ENCODE results near the gene TNFSF9.

Gene TNFSF9

DNA sequence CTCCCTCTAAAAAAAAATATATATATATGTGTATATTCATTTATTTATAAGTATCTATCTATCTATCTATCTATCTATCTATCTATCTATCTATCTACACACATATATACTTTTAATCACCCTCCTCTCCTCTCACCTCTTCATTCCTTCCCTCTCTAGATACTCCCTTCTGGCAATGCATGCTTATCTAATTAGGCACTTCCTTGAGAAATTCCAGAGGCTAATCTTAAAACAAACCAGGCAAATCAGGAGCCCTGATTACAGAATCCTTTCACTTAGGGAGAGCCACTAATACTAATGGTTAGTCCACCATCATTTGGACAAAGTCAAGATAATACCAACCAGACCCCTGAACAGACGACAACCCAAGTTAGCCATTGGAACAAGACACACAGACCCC, 42.5 kb downstream of the TNFSF9 start:
- ATAC-seq: no peak
- TF ChIP-seq GLIS3 (CRISPR knock-in tag; IDR thresholded peaks at IDR 0.05) (no peak), ZNF565 (CRISPR knock-in tag; conservative IDR thresholded peaks at IDR 0.05; ENCODE audit: low read depth) (no peak), ARNTL (CRISPR knock-in tag; IDR thresholded peaks at IDR 0.05; ENCODE audit: borderline replicate concordance, low read depth) (no peak), PATZ1 (CRISPR knock-in tag; IDR thresholded peaks at IDR 0.05; ENCODE audit: borderline replicate concordance) (no peak), ISL1 (CRISPR knock-in tag; IDR thresholded peaks at IDR 0.05) (no peak), SNAI2 (CRISPR knock-in tag; IDR thresholded peaks at IDR 0.05) (no peak), TSHZ2 (CRISPR knock-in tag; IDR thresholded peaks at IDR 0.05) (no peak), TOX (CRISPR knock-in tag; IDR thresholded peaks at IDR 0.05; ENCODE audit: borderline replicate concordance) (no peak), ZC3H10 (CRISPR knock-in tag; IDR thresholded peaks at IDR 0.05) (no peak), ZFP30 (CRISPR knock-in tag; IDR thresholded peaks at IDR 0.05) (no peak), OSR1 (CRISPR knock-in tag; IDR thresholded peaks at IDR 0.05) (no peak)
- TF ChIP-seq, protein P1, sequence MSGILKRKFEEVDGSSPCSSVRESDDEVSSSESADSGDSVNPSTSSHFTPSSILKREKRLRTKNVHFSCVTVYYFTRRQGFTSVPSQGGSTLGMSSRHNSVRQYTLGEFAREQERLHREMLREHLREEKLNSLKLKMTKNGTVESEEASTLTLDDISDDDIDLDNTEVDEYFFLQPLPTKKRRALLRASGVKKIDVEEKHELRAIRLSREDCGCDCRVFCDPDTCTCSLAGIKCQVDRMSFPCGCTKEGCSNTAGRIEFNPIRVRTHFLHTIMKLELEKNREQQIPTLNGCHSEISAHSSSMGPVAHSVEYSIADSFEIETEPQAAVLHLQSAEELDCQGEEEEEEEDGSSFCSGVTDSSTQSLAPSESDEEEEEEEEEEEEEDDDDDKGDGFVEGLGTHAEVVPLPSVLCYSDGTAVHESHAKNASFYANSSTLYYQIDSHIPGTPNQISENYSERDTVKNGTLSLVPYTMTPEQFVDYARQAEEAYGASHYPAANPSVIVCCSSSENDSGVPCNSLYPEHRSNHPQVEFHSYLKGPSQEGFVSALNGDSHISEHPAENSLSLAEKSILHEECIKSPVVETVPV (CRISPR knock-in tag; IDR thresholded peaks at IDR 0.05): no peak
- TF ChIP-seq, protein P2, sequence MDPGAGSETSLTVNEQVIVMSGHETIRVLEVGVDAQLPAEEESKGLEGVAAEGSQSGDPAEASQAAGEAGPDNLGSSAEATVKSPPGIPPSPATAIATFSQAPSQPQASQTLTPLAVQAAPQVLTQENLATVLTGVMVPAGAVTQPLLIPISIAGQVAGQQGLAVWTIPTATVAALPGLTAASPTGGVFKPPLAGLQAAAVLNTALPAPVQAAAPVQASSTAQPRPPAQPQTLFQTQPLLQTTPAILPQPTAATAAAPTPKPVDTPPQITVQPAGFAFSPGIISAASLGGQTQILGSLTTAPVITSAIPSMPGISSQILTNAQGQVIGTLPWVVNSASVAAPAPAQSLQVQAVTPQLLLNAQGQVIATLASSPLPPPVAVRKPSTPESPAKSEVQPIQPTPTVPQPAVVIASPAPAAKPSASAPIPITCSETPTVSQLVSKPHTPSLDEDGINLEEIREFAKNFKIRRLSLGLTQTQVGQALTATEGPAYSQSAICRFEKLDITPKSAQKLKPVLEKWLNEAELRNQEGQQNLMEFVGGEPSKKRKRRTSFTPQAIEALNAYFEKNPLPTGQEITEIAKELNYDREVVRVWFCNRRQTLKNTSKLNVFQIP (CRISPR knock-in tag; IDR thresholded peaks at IDR 0.05; ENCODE audit: borderline replicate concordance, low read depth): no peak

DNA sequence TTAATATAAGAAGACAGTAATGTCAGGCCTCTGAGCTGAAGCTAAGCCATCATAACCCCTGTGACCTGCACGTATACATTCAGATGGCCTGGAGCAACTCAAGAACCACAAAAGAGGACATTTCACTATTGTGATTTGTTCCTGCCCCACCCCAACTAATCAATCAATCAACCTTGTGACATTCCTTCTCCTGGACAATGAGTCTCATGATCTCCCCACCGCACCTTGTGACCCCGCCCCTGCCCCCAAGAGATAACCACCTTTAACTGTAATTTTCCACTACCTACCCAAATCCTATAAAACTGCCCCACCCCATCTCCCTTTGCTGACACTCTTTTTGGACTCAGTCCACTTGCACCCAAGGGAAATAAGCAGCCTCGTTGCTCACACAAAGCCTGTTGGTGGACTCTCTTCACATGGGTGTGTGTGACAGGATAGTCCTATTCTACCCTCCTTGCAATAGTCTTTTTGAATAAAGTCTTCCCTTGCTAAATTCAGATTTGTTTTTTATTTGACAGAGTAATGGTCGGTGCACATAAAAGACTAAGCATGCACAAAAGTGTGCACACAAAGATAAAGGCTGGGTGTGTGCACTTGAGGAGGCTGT, 46.1 kb downstream of the TNFSF9 start:
- no peak for ATAC-seq
- TF ChIP-seq, protein P2 (CRISPR knock-in tag; IDR thresholded peaks at IDR 0.05; ENCODE audit: borderline replicate concordance, low read depth): no peak
- TF ChIP-seq ESRRG (CRISPR knock-in tag; IDR thresholded peaks at IDR 0.05): no peak
- TF ChIP-seq TSHZ2 (CRISPR knock-in tag; IDR thresholded peaks at IDR 0.05): no peak
- TF ChIP-seq ZC3H10 (CRISPR knock-in tag; IDR thresholded peaks at IDR 0.05): no peak
- TF ChIP-seq PPARA (CRISPR knock-in tag; IDR thresholded peaks at IDR 0.05; ENCODE audit: borderline replicate concordance): no peak
- TF ChIP-seq GLIS3 (CRISPR knock-in tag; IDR thresholded peaks at IDR 0.05): no peak
- TF ChIP-seq, protein P3, sequence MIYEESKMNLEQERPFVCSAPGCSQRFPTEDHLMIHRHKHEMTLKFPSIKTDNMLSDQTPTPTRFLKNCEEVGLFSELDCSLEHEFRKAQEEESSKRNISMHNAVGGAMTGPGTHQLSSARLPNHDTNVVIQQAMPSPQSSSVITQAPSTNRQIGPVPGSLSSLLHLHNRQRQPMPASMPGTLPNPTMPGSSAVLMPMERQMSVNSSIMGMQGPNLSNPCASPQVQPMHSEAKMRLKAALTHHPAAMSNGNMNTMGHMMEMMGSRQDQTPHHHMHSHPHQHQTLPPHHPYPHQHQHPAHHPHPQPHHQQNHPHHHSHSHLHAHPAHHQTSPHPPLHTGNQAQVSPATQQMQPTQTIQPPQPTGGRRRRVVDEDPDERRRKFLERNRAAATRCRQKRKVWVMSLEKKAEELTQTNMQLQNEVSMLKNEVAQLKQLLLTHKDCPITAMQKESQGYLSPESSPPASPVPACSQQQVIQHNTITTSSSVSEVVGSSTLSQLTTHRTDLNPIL (CRISPR knock-in tag; IDR thresholded peaks at IDR 0.05; ENCODE audit: low read depth): no peak
- no peak for TF ChIP-seq ARNTL (CRISPR knock-in tag; IDR thresholded peaks at IDR 0.05; ENCODE audit: borderline replicate concordance, low read depth)
- no peak for TF ChIP-seq TCF4 (CRISPR knock-in tag; IDR thresholded peaks at IDR 0.05; ENCODE audit: borderline replicate concordance)
- TF ChIP-seq ISL1 (CRISPR knock-in tag; IDR thresholded peaks at IDR 0.05): no peak
- no peak for TF ChIP-seq CSDC2 (CRISPR knock-in tag; IDR thresholded peaks at IDR 0.05)
- no peak for TF ChIP-seq PATZ1 (CRISPR knock-in tag; IDR thresholded peaks at IDR 0.05; ENCODE audit: borderline replicate concordance)
